Neuronal stem cell (in vitro differentiated cells): ENCODE data around the gene BGN.

Experiments
- DNase-seq: peaks from one replicate; pipeline ENCODE4 v3.0.0-alpha.2; 2013; ENCODE audit warnings: low spot score
- H2AFZ ChIP-seq: one replicate; pipeline ENCODE4 v1.6.1; 2013; ENCODE audit warnings: mild to moderate bottlenecking, low read length, inconsistent platforms
- H2AK5ac ChIP-seq: 2 replicates; pipeline ENCODE4 v1.6.1; 2013; ENCODE audit warnings: low read depth, mild to moderate bottlenecking, inconsistent platforms, low read length, moderate library complexity, mixed read lengths
- H2BK120ac ChIP-seq: 2 replicates; pipeline ENCODE4 v1.6.1; 2013; ENCODE audit warnings: low read depth, mild to moderate bottlenecking, inconsistent platforms, low read length, moderate library complexity, mixed read lengths
- H2BK12ac ChIP-seq: one replicate; pipeline ENCODE4 v1.6.1; 2013; ENCODE audit warnings: low read length, inconsistent platforms
- H2BK15ac ChIP-seq: 2 replicates; pipeline ENCODE4 v1.6.1; 2013; ENCODE audit warnings: mild to moderate bottlenecking, low read length, inconsistent platforms, mixed read lengths
- H2BK5ac ChIP-seq: one replicate; pipeline ENCODE4 v1.6.1; 2013; ENCODE audit warnings: inconsistent platforms, mild to moderate bottlenecking, low read length, moderate library complexity
- H3K14ac ChIP-seq: one replicate; pipeline ENCODE4 v1.6.1; 2013; ENCODE audit warnings: low read length, inconsistent platforms
- H3K18ac ChIP-seq: 2 replicates; pipeline ENCODE4 v1.6.1; 2013; ENCODE audit warnings: low read length, inconsistent platforms
- H3K23ac ChIP-seq: 2 replicates; pipeline ENCODE4 v1.6.1; 2013; ENCODE audit warnings: low read depth, mild to moderate bottlenecking, mixed read lengths, low read length, inconsistent platforms; ENCODE audit not compliant: poor library complexity
- H3K27ac ChIP-seq: replicated peaks from 3 replicates; pipeline ENCODE4 v1.5.1; 2013; ENCODE audit warnings: low read length, inconsistent platforms
- H3K27me3 ChIP-seq, 3 experiments: 2 replicates each; pipeline ENCODE4 v1.6.1; 2013; ENCODE audit warnings: low read length in 3 of 3, mild to moderate bottlenecking in 2 of 3, inconsistent platforms in 1 of 3, low read depth in 1 of 3, mixed read lengths in 1 of 3, moderate library complexity in 1 of 3; ENCODE audit not compliant: control insufficient read depth in 3 of 3, insufficient read depth in 3 of 3
- H3K36me3 ChIP-seq, 2 donors: replicated peaks in 1 of 2; 2 replicates each; pipeline ENCODE4 v1.6.1; 2013; ENCODE audit warnings: low read length in 2 of 2; ENCODE audit not compliant: control insufficient read depth in 2 of 2, insufficient read depth in 2 of 2
- H3K4ac ChIP-seq: 2 replicates; pipeline ENCODE4 v1.6.1; 2013; ENCODE audit warnings: inconsistent platforms, mild to moderate bottlenecking, low read length, moderate library complexity
- H3K4me1 ChIP-seq, 2 donors: 1 replicate in 1 of 2; 2 replicates in 1 of 2; pipeline ENCODE4 v1.6.1; 2013; ENCODE audit warnings: low read length in 2 of 2, low read depth in 1 of 2; ENCODE audit not compliant: control insufficient read depth in 2 of 2, insufficient read depth in 1 of 2
- H3K4me2 ChIP-seq: one replicate; pipeline ENCODE4 v1.6.1; 2013; ENCODE audit warnings: mild to moderate bottlenecking, low read length, inconsistent platforms; ENCODE audit not compliant: insufficient read depth, poor library complexity, severe bottlenecking
- H3K4me3 ChIP-seq, 2 donors: 2 replicates each; pipeline ENCODE4 v1.5.1; 2013; ENCODE audit warnings: low read length in 2 of 2, mild to moderate bottlenecking in 2 of 2, inconsistent platforms in 1 of 2, moderate library complexity in 1 of 2
- H3K79me1 ChIP-seq: one replicate; pipeline ENCODE4 v1.6.1; 2013; ENCODE audit warnings: low read depth, mild to moderate bottlenecking, inconsistent platforms, low read length, moderate library complexity
- H3K9ac ChIP-seq: one replicate; pipeline ENCODE4 v1.6.1; 2013; ENCODE audit warnings: mild to moderate bottlenecking, low read depth, low read length, inconsistent platforms; ENCODE audit not compliant: poor library complexity
- H3K9me3 ChIP-seq, 2 donors: replicated peaks in 1 of 2; 2 replicates each; pipeline versions ENCODE3 to v1.6.1; 2013; ENCODE audit warnings: low read length in 2 of 2, mild to moderate bottlenecking in 2 of 2, inconsistent platforms in 1 of 2, low read depth in 1 of 2, mixed read lengths in 1 of 2, moderate library complexity in 1 of 2; ENCODE audit not compliant: control insufficient read depth in 2 of 2, insufficient read depth in 1 of 2
- H4K8ac ChIP-seq: one replicate; pipeline ENCODE4 v1.6.1; 2013; ENCODE audit warnings: low read depth, mild to moderate bottlenecking, inconsistent platforms, low read length, moderate library complexity
- H4K91ac ChIP-seq: one replicate; pipeline ENCODE4 v1.6.1; 2013; ENCODE audit warnings: low read length, low read depth, mild to moderate bottlenecking, inconsistent platforms; ENCODE audit not compliant: poor library complexity
- WGBS, 2 donors: extraction: QIAGEN DNeasy Blood & Tissue Kit; methylation state at CpG; one replicate each; pipeline ENCODE4 v1.1.7; 2013; ENCODE audit warnings: missing lambda C conversion rate in 2 of 2, mixed read lengths in 1 of 2; ENCODE audit not compliant: insufficient read length in 2 of 2, insufficient replicate concordance in 1 of 2; ENCODE audit errors: extremely low coverage in 2 of 2; 5-methylcytosine and 5-hydroxymethylcytosine counted together

BGN gene

GRCh38 chrX:153482376-153483015 lies 12.3 kb upstream of the BGN start:
- DNase-seq, result no peak
- no CpG with 5 or more reads among the region's 23 CpGs for WGBS, 2 donors

GRCh38 chrX:153485396-153486080 lies 9.2 kb upstream of the BGN start:
- H2AK5ac ChIP-seq, result no peak overlapping the region
- no peak overlapping the region for H3K4me2 ChIP-seq
- no peaks in the 10 kb centered on the region for H3K79me1 ChIP-seq
- H3K27ac ChIP-seq, result no peak overlapping the region
- peaks cover 0 to 36% (median 0%) of the 10 kb centered on the region in 3 experiments for H3K27me3 ChIP-seq
- WGBS, 2 donors, result no CpG with 5 or more reads among the region's 30 CpGs
- H3K4me3 ChIP-seq, result no peak overlapping the region
- H3K9ac ChIP-seq, result no peak overlapping the region
- no peak overlapping the region for H3K4ac ChIP-seq
- no peak for DNase-seq
- no peak overlapping the region for H3K18ac ChIP-seq
- H2AFZ ChIP-seq, result no peak overlapping the region
- H4K91ac ChIP-seq, result no peak overlapping the region
- no peaks in the 10 kb centered on the region for H3K9me3 ChIP-seq
- H3K14ac ChIP-seq, result no peak overlapping the region
- no peak overlapping the region for H4K8ac ChIP-seq
- H3K23ac ChIP-seq, result no peak overlapping the region
- H2BK15ac ChIP-seq, result no peak overlapping the region
- no peak overlapping the region for H2BK120ac ChIP-seq
- no peak overlapping the region for H2BK12ac ChIP-seq
- peaks cover 3 to 11% of the 10 kb centered on the region in 2 donors for H3K4me1 ChIP-seq
- no peak overlapping the region for H2BK5ac ChIP-seq
- H3K36me3 ChIP-seq, result no peaks in the 10 kb centered on the region

More at GRCh38 chrX:153482376-153483015, 12.3 kb upstream of the BGN start:
- Histone ChIP-seq H3K36me3 (no peaks in the 10 kb centered on the region), H4K91ac (no peak overlapping the region), H3K79me1 (no peaks in the 10 kb centered on the region), H3K23ac (no peak overlapping the region), H3K4me2 (no peak overlapping the region), H3K9ac (no peak overlapping the region), H3K9me3 (no peaks in the 10 kb centered on the region), H3K27ac (no peak overlapping the region), H3K18ac (no peak overlapping the region), H4K8ac (no peak overlapping the region), H2BK5ac (no peak overlapping the region), H3K4me1 (no peaks in the 10 kb centered on the region), H3K4ac (no peak overlapping the region), H2AFZ (no peak overlapping the region), H3K27me3 (peaks cover 0 to 40% (median 0%) of the 10 kb centered on the region in 3 experiments), H2BK12ac (peak overlapping the region; percentile 58), H2BK120ac (no peak overlapping the region), H2BK15ac (no peak overlapping the region), H3K4me3 (no peak overlapping the region), H2AK5ac (no peak overlapping the region), H3K14ac (no peak overlapping the region)

GRCh38 chrX:153486171-153486570 lies 8.6 kb upstream of the BGN start:
- Histone ChIP-seq H2BK12ac (no peak overlapping the region), H2BK15ac (no peak overlapping the region), H3K23ac (no peak overlapping the region), H2BK120ac (no peak overlapping the region), H4K8ac (no peak overlapping the region), H3K27ac (no peak overlapping the region), H4K91ac (no peak overlapping the region), H3K79me1 (no peaks in the 10 kb centered on the region), H3K4me3 (no peak overlapping the region), H2BK5ac (no peak overlapping the region), H3K4me2 (no peak overlapping the region), H2AFZ (no peak overlapping the region), H3K4me1 (peaks cover 3 to 13% of the 10 kb centered on the region in 2 donors), H2AK5ac (no peak overlapping the region), H3K9ac (no peak overlapping the region), H3K27me3 (peaks cover 0 to 36% (median 0%) of the 10 kb centered on the region in 3 experiments), H3K36me3 (no peaks in the 10 kb centered on the region), H3K14ac (no peak overlapping the region), H3K18ac (no peak overlapping the region), H3K9me3 (no peaks in the 10 kb centered on the region), H3K4ac (no peak overlapping the region)
- WGBS, 2 donors, result no CpG with 5 or more reads among the region's 10 CpGs
- no peak for DNase-seq

DNA sequence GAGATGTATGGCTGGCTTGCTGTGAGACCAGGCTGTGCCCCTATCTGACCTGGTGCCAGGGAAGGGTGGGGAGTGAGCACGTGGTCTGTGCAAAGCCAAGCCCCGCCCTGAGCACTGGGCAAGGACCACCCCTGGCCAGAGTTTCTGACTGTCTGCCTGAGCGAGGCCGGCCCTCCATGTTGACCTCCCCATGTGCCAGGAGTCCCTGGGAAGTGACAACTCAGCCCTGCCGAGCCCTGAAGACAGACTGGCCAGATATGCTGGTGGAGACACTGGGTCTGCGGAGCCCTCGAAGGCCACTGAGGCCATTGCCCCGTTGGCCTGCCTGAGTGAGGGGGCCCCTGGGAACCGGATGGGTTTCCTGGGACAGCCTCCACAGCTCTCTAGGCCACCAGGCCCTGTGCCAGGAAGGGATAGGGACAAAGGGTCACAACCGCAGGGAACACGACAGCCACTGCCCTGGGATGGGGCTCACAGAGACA lies 7.1 kb upstream of the BGN start:
- H3K4me1 ChIP-seq, result peaks cover 9 to 21% of the 10 kb centered on the region in 2 donors
- H3K9ac ChIP-seq, result no peak overlapping the region
- no CpG with 5 or more reads among the region's 11 CpGs for WGBS, 2 donors
- no peak overlapping the region for H3K14ac ChIP-seq
- H2AFZ ChIP-seq, result peak overlapping the region; percentile 92
- H3K79me1 ChIP-seq, result no peaks in the 10 kb centered on the region
- H4K91ac ChIP-seq, result peak overlapping the region; percentile 53
- H3K4me3 ChIP-seq, result no peak overlapping the region
- no peak overlapping the region for H3K23ac ChIP-seq
- no peaks in the 10 kb centered on the region for H3K36me3 ChIP-seq
- peaks cover 0 to 34% (median 0%) of the 10 kb centered on the region in 3 experiments for H3K27me3 ChIP-seq
- no peak overlapping the region for H3K4me2 ChIP-seq
- no peak overlapping the region for H2BK120ac ChIP-seq
- H2BK15ac ChIP-seq, result peak overlapping the region; percentile 67
- no peak overlapping the region for H2BK12ac ChIP-seq
- no peak for DNase-seq
- H3K18ac ChIP-seq, result peak overlapping the region; percentile 65
- H2BK5ac ChIP-seq, result no peak overlapping the region
- H4K8ac ChIP-seq, result peak overlapping the region; percentile 29
- H3K9me3 ChIP-seq, result no peaks in the 10 kb centered on the region
- no peak overlapping the region for H3K27ac ChIP-seq
- H2AK5ac ChIP-seq, result peak overlapping the region; percentile 61
- no peak overlapping the region for H3K4ac ChIP-seq
